ENCODE measurements around the gene CFAP77.

CFAP77 gene

DNA sequence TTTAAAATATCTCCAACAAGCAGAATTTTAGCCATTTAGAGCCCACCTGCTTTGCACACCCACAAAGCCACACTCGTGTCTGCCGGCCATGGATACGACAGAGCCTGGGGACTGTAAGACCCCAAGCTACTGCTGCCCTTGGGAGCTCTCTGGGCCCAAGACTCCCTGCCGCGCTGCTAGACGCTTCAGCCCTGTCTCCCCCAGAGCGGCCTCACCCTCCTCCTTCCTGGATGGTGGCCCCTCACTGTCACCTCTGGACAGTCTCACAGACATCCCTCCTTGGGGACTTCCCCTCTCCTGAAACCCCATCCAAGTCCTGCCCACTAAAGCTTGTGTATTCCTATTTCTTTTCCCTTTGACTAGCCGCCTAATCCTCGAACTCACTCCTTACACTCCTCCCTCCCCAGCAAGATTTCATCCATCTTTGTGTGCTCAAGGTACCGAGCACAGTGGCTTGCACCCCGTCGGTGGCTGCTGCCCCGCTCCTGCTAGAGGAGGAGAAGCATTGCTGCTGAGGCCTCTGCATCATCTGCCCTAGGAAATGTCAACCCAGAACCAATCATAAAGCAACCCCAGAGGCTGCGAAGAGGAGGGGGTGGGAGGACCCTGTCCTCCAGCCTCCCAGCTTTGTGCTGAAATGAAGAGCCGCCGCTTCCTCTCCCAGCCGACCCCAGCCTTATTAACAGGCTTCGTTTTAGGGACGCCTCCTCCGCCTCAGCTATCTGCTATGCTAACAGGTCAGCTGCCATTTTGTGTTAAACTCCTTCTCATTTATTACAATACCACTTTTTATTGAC, 71.2 kb downstream of the CFAP77 start:
- TF ChIP-seq, protein P1, sequence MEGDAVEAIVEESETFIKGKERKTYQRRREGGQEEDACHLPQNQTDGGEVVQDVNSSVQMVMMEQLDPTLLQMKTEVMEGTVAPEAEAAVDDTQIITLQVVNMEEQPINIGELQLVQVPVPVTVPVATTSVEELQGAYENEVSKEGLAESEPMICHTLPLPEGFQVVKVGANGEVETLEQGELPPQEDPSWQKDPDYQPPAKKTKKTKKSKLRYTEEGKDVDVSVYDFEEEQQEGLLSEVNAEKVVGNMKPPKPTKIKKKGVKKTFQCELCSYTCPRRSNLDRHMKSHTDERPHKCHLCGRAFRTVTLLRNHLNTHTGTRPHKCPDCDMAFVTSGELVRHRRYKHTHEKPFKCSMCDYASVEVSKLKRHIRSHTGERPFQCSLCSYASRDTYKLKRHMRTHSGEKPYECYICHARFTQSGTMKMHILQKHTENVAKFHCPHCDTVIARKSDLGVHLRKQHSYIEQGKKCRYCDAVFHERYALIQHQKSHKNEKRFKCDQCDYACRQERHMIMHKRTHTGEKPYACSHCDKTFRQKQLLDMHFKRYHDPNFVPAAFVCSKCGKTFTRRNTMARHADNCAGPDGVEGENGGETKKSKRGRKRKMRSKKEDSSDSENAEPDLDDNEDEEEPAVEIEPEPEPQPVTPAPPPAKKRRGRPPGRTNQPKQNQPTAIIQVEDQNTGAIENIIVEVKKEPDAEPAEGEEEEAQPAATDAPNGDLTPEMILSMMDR (IDR thresholded peaks at IDR 0.05; ENCODE audit: unreplicated experiment in 3 of 3) = no peak
- Mint-ChIP-seq H3K36me3 (ENCODE audit: low read depth) (no peaks in the 10 kb centered on the region), H3K4me1 (no peaks in the 10 kb centered on the region), H3K4me3 (no peak overlapping the region), H3K9me3 (no peaks in the 10 kb centered on the region), H3K27ac (peak overlapping the region in 1 of 3 experiments; percentile 5), H3K27me3 (ENCODE audit: low read depth) (peaks cover 67% of the 10 kb centered on the region)

DNA sequence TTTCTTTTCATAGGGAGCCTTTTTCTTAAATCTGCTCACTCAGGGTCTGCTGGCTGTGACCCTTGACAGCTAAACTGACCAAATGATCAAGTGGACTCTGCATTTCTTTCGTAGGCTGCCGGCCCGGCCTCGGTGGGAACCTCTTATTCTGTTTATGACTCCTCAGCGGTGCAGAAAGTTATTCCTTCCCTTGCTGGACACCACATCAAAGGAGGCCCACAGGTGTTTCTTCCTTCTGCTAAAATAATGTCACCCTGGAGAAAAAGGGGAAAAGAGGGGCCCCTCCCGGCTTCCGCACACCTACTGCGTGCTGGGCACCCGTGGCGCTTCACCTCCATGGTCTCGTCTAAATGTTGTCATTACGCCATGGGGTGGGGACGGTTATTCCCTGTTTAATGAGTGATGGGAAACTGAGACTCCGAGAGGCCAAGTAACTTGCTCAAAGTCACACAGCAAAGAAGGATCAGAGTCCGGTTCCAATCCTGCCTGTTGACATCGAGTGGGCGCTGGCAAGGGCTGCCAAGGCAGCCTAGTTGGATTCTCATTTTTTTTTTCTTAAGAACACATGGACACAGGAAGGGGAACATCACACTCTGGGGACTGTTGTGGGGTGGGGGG, 72.3 kb downstream of the CFAP77 start:
- Mint-ChIP-seq H3K9me3 (no peaks in the 10 kb centered on the region), H3K27me3 (ENCODE audit: low read depth) (peaks cover 70% of the 10 kb centered on the region), H3K36me3 (ENCODE audit: low read depth) (no peaks in the 10 kb centered on the region), H3K4me1 (peaks cover 4% of the 10 kb centered on the region), H3K27ac (no peak overlapping the region), H3K4me3 (peak overlapping the region in 1 of 3 experiments; percentile 31)
- TF ChIP-seq, protein P1 (IDR thresholded peaks at IDR 0.05; ENCODE audit: unreplicated experiment in 3 of 3) = no peak

DNA sequence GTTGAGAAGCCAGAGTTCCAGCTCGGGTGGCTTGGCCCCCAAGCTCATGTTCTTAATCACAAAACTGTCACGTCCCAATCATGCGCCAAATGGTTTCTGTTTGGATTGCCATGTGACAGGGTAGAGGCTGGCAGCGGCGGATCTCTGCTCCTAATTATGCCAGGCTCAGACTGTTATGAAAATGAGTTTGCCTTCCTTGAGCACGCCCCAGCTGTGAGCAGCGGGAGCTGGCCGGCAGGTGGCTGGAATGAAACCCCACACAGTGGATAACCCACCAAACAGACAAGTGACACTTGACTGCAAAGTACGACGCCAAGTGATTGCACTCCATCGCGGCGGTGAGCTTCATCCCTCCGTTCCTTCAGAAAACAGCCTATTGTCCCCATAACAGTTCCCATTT, 75.4 kb downstream of the CFAP77 start:
- Mint-ChIP-seq H3K4me3 (no peak overlapping the region), H3K27me3 (ENCODE audit: low read depth) (peaks cover 77% of the 10 kb centered on the region), H3K36me3 (ENCODE audit: low read depth) (no peaks in the 10 kb centered on the region), H3K4me1 (peaks cover 4% of the 10 kb centered on the region), H3K27ac (no peak overlapping the region), H3K9me3 (peaks cover 2% of the 10 kb centered on the region)
- TF ChIP-seq, protein P1 (IDR thresholded peaks at IDR 0.05; ENCODE audit: unreplicated experiment in 3 of 3) = no peak

DNA sequence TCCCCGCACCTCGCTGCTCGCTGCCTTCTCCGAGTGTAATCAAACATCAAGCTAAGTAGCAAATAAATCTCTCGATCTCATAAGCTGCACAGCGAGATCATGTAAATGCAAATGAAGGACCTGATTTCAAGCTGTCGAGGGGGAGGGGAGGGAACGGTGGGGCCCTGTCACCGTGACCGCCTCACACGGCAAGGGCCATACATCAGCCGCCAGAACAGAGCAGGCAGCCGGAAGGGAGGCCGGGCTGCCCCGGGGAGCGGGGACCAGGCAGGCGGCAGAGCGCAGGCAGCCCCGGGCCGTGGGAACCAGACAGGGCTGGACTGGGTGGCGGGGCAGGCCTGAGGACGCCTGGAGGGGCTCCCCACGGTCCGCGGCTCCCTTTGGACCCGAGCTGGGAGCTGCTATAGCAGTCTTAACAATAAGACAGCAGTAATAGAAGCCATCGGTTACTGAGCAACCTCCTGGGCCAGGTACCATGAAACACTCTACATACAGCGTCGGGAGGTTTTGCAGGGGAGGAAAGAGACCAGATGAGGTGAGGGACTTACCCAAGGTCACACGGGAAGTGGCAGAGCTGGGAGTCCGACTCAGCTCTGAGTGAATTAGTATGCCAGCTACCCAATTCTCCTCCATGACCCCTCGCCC, 76.8 kb downstream of the CFAP77 start:
- peak overlapping the region; percentile 8 to 53 (median 43) for H3K4me3 Mint-ChIP-seq
- H3K9me3 Mint-ChIP-seq = peaks cover 5% of the 10 kb centered on the region
- TF ChIP-seq, protein P1 (IDR thresholded peaks at IDR 0.05; ENCODE audit: unreplicated experiment in 3 of 3) = no peak
- peaks cover 72% of the 10 kb centered on the region for H3K27me3 Mint-ChIP-seq (ENCODE audit: low read depth)
- no peaks in the 10 kb centered on the region for H3K36me3 Mint-ChIP-seq (ENCODE audit: low read depth)
- H3K4me1 Mint-ChIP-seq = peaks cover 4% of the 10 kb centered on the region
- no peak overlapping the region for H3K27ac Mint-ChIP-seq

DNA sequence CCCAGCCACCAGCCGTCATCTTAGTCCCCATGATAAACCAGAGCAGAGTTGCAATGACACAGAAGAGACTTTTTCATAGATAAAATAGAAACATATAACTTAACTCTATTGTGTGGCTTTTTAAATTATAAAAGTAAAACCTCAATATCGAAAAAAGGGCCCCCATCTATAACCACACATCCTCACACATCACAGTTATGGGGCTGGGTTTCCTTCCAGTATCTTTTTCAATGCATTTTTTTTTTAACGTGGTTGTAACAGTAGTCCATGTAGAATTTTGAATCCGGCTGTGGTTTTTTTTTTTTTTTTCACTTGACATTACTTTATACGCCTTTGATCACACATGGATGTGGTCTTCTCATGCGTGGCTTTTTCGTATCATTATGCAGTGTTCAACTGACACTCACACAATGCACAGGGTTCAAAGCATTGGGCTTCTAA, 77.4 kb downstream of the CFAP77 start:
- H3K4me1 Mint-ChIP-seq = peaks cover 4% of the 10 kb centered on the region
- peaks cover 72% of the 10 kb centered on the region for H3K27me3 Mint-ChIP-seq (ENCODE audit: low read depth)
- peaks cover 7% of the 10 kb centered on the region for H3K9me3 Mint-ChIP-seq
- TF ChIP-seq, protein P1 (IDR thresholded peaks at IDR 0.05; ENCODE audit: unreplicated experiment in 3 of 3) = no peak
- no peak overlapping the region for H3K27ac Mint-ChIP-seq
- no peak overlapping the region for H3K4me3 Mint-ChIP-seq
- no peaks in the 10 kb centered on the region for H3K36me3 Mint-ChIP-seq (ENCODE audit: low read depth)
